ENCODE data around the gene ATL3. TPM values are rescaled to one million over a fixed set of nuclear protein-coding genes. Genes with fewer than 3 reads are reported as not detected.
"Not testable (repeated sequence)": the region's sequence is repeated elsewhere in the genome, so short reads cannot be mapped to it uniquely, and the experiment has no call there.

Gene ATL3
- total RNA-seq, 4 donors from 2014 or later = 64.9 to 97.2 (median 70.9) TPM

- WGBS, 2 donors = 82 to 84% methylated on average over 1 of the region's 1 CpG
- intact Hi-C loops (cut with DNase I; ENCODE audit: low total_unique reads) = no loop called here
- no peak for TF ChIP-seq POLR2A (IDR thresholded peaks at IDR 0.05)
- TF ChIP-seq CTCF (IDR thresholded peaks at IDR 0.05) = no peak
- no peak for DNase-seq (ENCODE audit: low spot score in 2 of 2)
- H3K4me3 ChIP-seq (ENCODE audit: low read depth, poor library complexity, severe bottlenecking) = no peak overlapping the region
These were observed 50.1 kb downstream of the ATL3 start for GRCh38 chr11:63621071-63621470.

- no peak for DNase-seq (ENCODE audit: low spot score in 2 of 2)
- no peak overlapping the region for H3K4me3 ChIP-seq (ENCODE audit: low read depth, poor library complexity, severe bottlenecking)
- 81 to 85% methylated on average over 6 of the region's 6 CpGs for WGBS, 2 donors
- intact Hi-C loops (cut with DNase I; ENCODE audit: low total_unique reads) = no loop called here
- TF ChIP-seq CTCF (IDR thresholded peaks at IDR 0.05) = no peak
These were observed 51.2 kb downstream of the ATL3 start for GRCh38 chr11:63619967-63620366.

- intact Hi-C loops (cut with DNase I; ENCODE audit: low total_unique reads); H3K4me3 ChIP-seq (ENCODE audit: low read depth, poor library complexity, severe bottlenecking): not testable (repeated sequence)
- DNase-seq (ENCODE audit: low spot score in 2 of 2) = peak in 1 of 2 donors; percentile 7
- 89% methylated on average over 5 of the region's 5 CpGs for WGBS, 2 donors
These were observed 53.5 kb downstream of the ATL3 start for GRCh38 chr11:63617686-63618085.

GRCh38 chr11:63616953-63617352 is 54.2 kb downstream of the ATL3 start:
- H3K4me3 ChIP-seq (ENCODE audit: low read depth, poor library complexity, severe bottlenecking) = no peak overlapping the region
- intact Hi-C loops (cut with DNase I; ENCODE audit: low total_unique reads) = no loop called here
- TF ChIP-seq POLR2A (IDR thresholded peaks at IDR 0.05) (no peak), CTCF (IDR thresholded peaks at IDR 0.05) (no peak)
- WGBS, 2 donors = 83 to 90% methylated on average over 3 of the region's 3 CpGs
- no peak for DNase-seq (ENCODE audit: low spot score in 2 of 2)

GRCh38 chr11:63614136-63614671 is 57.0 kb downstream of the ATL3 start, which contains the start of gene PLAAT3:
Gene PLAAT3, minus strand, starts transcription at chr11:63614433. Its CDS starts 419 bp downstream, at chr11:63614014.
- WGBS, 2 donors = 1% methylated on average over 24 to 31 of the region's 53 CpGs
- peak within 1 kb of the TSS; percentile 41 for H3K4me3 ChIP-seq (ENCODE audit: low read depth, poor library complexity, severe bottlenecking)
- intact Hi-C loops (cut with DNase I; ENCODE audit: low total_unique reads) = no loop called here
- TF ChIP-seq CTCF (IDR thresholded peaks at IDR 0.05) = no peak
- no peak for TF ChIP-seq POLR2A (IDR thresholded peaks at IDR 0.05)
- DNase-seq (ENCODE audit: low spot score in 2 of 2) = peak; percentile 33 to 93

GRCh38 chr11:63613517-63614135 is 57.5 kb downstream of the ATL3 start:
- TF ChIP-seq POLR2A (IDR thresholded peaks at IDR 0.05) = no peak
- DNase-seq (ENCODE audit: low spot score in 2 of 2) = peak in 1 of 2 donors; percentile 90
- H3K4me3 ChIP-seq (ENCODE audit: low read depth, poor library complexity, severe bottlenecking) = peak overlapping the region; percentile 41
- intact Hi-C loops (cut with DNase I; ENCODE audit: low total_unique reads) = no loop called here
- WGBS, 2 donors = 3 to 5% methylated on average over 15 to 25 of the region's 45 CpGs

GRCh38 chr11:63612181-63612580 is 59.0 kb downstream of the ATL3 start:
- no peak overlapping the region for H3K4me3 ChIP-seq (ENCODE audit: low read depth, poor library complexity, severe bottlenecking)
- no peak for TF ChIP-seq POLR2A (IDR thresholded peaks at IDR 0.05)
- no peak for TF ChIP-seq CTCF (IDR thresholded peaks at IDR 0.05)
- DNase-seq (ENCODE audit: low spot score in 2 of 2) = no peak
- intact Hi-C loops (cut with DNase I; ENCODE audit: low total_unique reads) = no loop called here

Data from lower leg skin (tissue), 4 donors.